ENCODE measurements around the gene TXN. TPM values are rescaled to one million over a fixed set of nuclear protein-coding genes. Genes with fewer than 3 reads are reported as not detected.

TXN gene
- total RNA-seq, 1 experiment from 2014 or later = 1,260 TPM

DNA sequence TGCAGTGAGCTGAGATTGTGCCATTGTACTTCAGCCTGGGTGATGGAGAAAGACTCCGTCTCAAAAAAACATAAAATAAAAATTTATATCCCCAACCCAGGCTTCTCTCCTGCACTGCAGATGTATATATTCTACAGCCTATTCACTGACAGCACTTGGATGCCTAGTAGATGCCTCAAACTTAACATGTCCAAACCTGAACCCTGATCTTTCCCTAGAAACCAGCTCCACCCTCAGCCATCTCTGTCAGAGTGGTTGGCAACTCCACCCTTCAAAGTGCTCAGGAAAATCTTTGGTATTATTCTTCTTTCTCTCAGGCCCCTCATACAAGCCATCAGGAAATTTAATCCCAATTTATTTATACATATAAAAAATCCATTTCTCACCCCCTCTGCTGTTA lies 36.9 kb upstream of the TXN start:
- Histone ChIP-seq H3K9me2 (ENCODE audit: insufficient read depth) (no peaks in the 10 kb centered on the region), H3K4me3 (no peak overlapping the region), H3F3A (ENCODE audit: insufficient read depth, low read depth) (peaks cover 20% of the 10 kb centered on the region), H3K9me3 (ENCODE audit: insufficient read depth, low read depth) (no peaks in the 10 kb centered on the region), H3K27ac (no peak overlapping the region), H3K79me2 (ENCODE audit: low read depth) (no peaks in the 10 kb centered on the region), H3K4me2 (no peak overlapping the region; the same call in 1 of the 2 replicates), H4K20me1 (ENCODE audit: insufficient read depth) (no peaks in the 10 kb centered on the region), H3K4me1 (replicated peaks; ENCODE audit: insufficient read depth) (peaks cover 31% of the 10 kb centered on the region), H3K27me3 (ENCODE audit: insufficient read depth, low read depth) (no peaks in the 10 kb centered on the region), H2AFZ (no peak overlapping the region), H3K36me3 (ENCODE audit: low read depth) (no peaks in the 10 kb centered on the region)
- no peak for DNase-seq
- intact Hi-C loops (cut with micrococcal nuclease; ENCODE audit: unreplicated experiment) = no loop called here
- BruUV-seq (replicated peaks) = no TSS peak
- CTCF ChIA-PET = no interaction called here
- POLR2A ChIA-PET (ENCODE audit: unreplicated experiment) = no interaction called here
- no peak for TF ChIP-seq EZH2 (IDR thresholded peaks at IDR 0.05; ENCODE audit: low read depth)
- TF ChIP-seq, protein P1, sequence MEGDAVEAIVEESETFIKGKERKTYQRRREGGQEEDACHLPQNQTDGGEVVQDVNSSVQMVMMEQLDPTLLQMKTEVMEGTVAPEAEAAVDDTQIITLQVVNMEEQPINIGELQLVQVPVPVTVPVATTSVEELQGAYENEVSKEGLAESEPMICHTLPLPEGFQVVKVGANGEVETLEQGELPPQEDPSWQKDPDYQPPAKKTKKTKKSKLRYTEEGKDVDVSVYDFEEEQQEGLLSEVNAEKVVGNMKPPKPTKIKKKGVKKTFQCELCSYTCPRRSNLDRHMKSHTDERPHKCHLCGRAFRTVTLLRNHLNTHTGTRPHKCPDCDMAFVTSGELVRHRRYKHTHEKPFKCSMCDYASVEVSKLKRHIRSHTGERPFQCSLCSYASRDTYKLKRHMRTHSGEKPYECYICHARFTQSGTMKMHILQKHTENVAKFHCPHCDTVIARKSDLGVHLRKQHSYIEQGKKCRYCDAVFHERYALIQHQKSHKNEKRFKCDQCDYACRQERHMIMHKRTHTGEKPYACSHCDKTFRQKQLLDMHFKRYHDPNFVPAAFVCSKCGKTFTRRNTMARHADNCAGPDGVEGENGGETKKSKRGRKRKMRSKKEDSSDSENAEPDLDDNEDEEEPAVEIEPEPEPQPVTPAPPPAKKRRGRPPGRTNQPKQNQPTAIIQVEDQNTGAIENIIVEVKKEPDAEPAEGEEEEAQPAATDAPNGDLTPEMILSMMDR (conservative IDR thresholded peaks at IDR 0.05) = no peak

DNA sequence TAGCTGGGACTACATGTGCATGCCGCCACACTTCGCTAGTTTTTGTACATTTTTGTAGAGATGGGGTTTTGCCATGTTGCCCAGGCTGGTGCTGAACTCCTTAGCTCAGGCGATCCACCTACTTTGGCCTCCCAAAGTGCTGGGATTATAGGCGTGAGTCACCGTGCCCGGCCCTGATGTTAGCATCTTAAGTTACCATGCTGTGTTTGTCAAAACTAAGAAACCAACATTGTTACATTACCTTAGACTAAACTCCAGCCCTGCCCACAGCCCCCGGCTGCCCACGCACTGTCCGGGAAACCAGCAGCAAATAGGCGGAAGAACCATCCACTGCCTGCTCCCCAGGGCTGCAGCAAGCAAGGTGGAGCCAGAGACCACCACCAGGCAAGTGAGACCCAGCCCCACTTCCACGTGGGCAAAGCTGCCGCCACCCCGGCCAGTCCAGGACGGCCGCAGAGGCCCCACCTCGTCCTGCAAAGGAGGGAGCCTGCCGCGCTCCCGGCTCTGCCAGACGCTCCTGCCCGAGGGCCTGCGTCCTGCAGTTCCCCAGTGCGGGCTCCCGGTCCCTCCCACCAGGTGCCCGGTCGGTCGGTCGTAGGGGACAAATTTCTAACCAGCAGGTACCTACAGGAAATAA lies 35.7 kb upstream of the TXN start:
- peak in 1 of 2 experiments; percentile 84 for DNase-seq
- Histone ChIP-seq H3K4me1 (replicated peaks; ENCODE audit: insufficient read depth) (peaks cover 39% of the 10 kb centered on the region), H3K9me2 (ENCODE audit: insufficient read depth) (no peaks in the 10 kb centered on the region), H3K4me3 (peak overlapping the region; percentile 64), H3K36me3 (ENCODE audit: low read depth) (no peaks in the 10 kb centered on the region), H3F3A (ENCODE audit: insufficient read depth, low read depth) (peaks cover 20% of the 10 kb centered on the region), H4K20me1 (ENCODE audit: insufficient read depth) (no peaks in the 10 kb centered on the region), H3K9me3 (ENCODE audit: insufficient read depth, low read depth) (no peaks in the 10 kb centered on the region), H3K27ac (peak overlapping the region; percentile 56), H2AFZ (peak overlapping the region; percentile 91), H3K4me2 (peak overlapping the region; percentile 89), H3K27me3 (ENCODE audit: insufficient read depth, low read depth) (no peaks in the 10 kb centered on the region), H3K79me2 (ENCODE audit: low read depth) (no peaks in the 10 kb centered on the region)
- BruUV-seq (replicated peaks) = no TSS peak
- intact Hi-C loops (cut with micrococcal nuclease; ENCODE audit: unreplicated experiment) = no loop called here
- ChIA-PET POLR2A (ENCODE audit: unreplicated experiment) (no interaction called here), CTCF (no interaction called here)
- TF ChIP-seq, protein P1 (conservative IDR thresholded peaks at IDR 0.05) = no peak
- no peak for TF ChIP-seq EZH2 (IDR thresholded peaks at IDR 0.05; ENCODE audit: low read depth)

DNA sequence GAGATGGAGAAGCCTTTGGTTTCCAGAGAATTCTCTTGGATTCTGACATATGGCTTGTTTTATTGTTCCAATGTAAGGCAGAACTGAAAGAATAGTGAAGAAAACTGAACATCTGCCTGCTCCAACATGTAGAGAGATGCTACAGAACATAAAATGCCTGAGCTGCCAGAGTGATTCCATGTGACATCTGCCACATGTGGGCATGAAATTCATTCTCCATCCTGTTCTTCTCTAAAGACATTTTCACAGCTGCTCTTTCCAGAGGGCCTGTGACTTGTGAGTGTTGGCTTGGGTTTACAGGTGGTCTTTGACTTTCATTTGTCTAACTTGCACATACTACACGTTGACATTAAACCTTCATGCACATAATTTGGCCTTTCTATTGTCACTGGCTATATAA lies 33.7 kb upstream of the TXN start:
- no peaks in the 10 kb centered on the region for H3K36me3 ChIP-seq (ENCODE audit: low read depth)
- H3K4me1 ChIP-seq (replicated peaks; ENCODE audit: insufficient read depth) = peaks cover 52% of the 10 kb centered on the region
- H4K20me1 ChIP-seq (ENCODE audit: insufficient read depth) = no peaks in the 10 kb centered on the region
- H3F3A ChIP-seq (ENCODE audit: insufficient read depth, low read depth) = peaks cover 32% of the 10 kb centered on the region
- H3K27ac ChIP-seq = no peak overlapping the region
- no peaks in the 10 kb centered on the region for H3K9me3 ChIP-seq (ENCODE audit: insufficient read depth, low read depth)
- BruUV-seq (replicated peaks) = no TSS peak
- ChIA-PET POLR2A (ENCODE audit: unreplicated experiment) (interaction anchor here (0.7 kb wide), 1 partner anchor 378 kb away, joined by 3 read pairs; no protein-coding TSS in a partner anchor), CTCF (no interaction called here)
- no peak overlapping the region for H2AFZ ChIP-seq
- no peaks in the 10 kb centered on the region for H3K79me2 ChIP-seq (ENCODE audit: low read depth)
- H3K4me2 ChIP-seq = no peak overlapping the region
- H3K4me3 ChIP-seq = no peak overlapping the region
- TF ChIP-seq, protein P1 (conservative IDR thresholded peaks at IDR 0.05) = no peak
- no peak for TF ChIP-seq EZH2 (IDR thresholded peaks at IDR 0.05; ENCODE audit: low read depth)
- H3K27me3 ChIP-seq (ENCODE audit: insufficient read depth, low read depth) = no peaks in the 10 kb centered on the region
- no peak for DNase-seq
- intact Hi-C loops (cut with micrococcal nuclease; ENCODE audit: unreplicated experiment) = no loop called here
- no peaks in the 10 kb centered on the region for H3K9me2 ChIP-seq (ENCODE audit: insufficient read depth)

All from PC-9 (cell line).